ENCODE measurements around the gene BRICD5.

The BRICD5 gene

GRCh38 chr16:2226918-2227317, 16.3 kb upstream of the BRICD5 start:
- no peak for DNase-seq
- intact Hi-C loops (cut with DNase I): no loop called here

DNA sequence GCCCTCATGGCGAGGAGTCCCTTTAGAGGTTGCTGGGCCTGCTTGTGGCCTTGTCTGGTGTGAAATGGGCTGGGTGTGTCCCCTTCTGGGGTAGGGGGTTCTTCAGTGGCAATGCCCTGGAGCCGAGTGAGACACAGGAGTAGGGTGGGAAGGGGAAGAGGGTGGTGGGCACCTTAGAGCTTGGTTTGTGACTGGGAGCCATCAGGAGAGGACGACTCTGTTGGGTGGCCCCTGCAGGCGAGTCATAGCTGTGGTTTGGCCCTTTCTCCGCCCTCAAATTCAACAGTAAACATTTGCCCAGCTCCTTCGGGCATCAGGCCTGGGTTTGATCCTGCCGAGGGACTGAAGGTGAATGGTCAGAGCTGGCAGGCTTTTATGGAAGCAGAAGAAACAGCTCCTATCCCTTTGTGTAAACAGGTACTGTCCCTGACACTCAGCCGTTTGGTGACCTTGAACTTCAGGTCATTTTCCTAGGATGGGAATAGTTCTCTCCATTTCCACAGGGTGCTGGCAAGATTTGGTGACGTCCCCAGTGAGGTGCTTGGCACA, 15.7 kb upstream of the BRICD5 start:
- intact Hi-C loops (cut with DNase I): no loop called here
- no peak for DNase-seq

GRCh38 chr16:2223942-2224486, 13.4 kb upstream of the BRICD5 start:
- intact Hi-C loops (cut with DNase I): no loop called here
- peak in 11 of 42 donors; percentile 20 to 53 (median 41) for DNase-seq

- peak; percentile 97 to 100 (median 99) for DNase-seq
- intact Hi-C loops (cut with DNase I): no loop called here
These were observed 12.7 kb upstream of the BRICD5 start, which contains the start of gene E4F1 for GRCh38 chr16:2223221-2223941. TSS of gene E4F1 (plus strand) at chr16:2223591. CDS start at chr16:2223614, 23 bp downstream.

GRCh38 chr16:2216330-2216729, 5.7 kb upstream of the BRICD5 start:
- no peak for DNase-seq
- intact Hi-C loops (cut with DNase I): no loop called here

GRCh38 chr16:2214719-2214968, 4.0 kb upstream of the BRICD5 start, which contains the start of gene PGP:
TSS of gene PGP (minus strand) at chr16:2214840. CDS start at chr16:2214777, 63 bp downstream.
- no peak for DNase-seq
- intact Hi-C loops (cut with DNase I): no loop called here

DNA sequence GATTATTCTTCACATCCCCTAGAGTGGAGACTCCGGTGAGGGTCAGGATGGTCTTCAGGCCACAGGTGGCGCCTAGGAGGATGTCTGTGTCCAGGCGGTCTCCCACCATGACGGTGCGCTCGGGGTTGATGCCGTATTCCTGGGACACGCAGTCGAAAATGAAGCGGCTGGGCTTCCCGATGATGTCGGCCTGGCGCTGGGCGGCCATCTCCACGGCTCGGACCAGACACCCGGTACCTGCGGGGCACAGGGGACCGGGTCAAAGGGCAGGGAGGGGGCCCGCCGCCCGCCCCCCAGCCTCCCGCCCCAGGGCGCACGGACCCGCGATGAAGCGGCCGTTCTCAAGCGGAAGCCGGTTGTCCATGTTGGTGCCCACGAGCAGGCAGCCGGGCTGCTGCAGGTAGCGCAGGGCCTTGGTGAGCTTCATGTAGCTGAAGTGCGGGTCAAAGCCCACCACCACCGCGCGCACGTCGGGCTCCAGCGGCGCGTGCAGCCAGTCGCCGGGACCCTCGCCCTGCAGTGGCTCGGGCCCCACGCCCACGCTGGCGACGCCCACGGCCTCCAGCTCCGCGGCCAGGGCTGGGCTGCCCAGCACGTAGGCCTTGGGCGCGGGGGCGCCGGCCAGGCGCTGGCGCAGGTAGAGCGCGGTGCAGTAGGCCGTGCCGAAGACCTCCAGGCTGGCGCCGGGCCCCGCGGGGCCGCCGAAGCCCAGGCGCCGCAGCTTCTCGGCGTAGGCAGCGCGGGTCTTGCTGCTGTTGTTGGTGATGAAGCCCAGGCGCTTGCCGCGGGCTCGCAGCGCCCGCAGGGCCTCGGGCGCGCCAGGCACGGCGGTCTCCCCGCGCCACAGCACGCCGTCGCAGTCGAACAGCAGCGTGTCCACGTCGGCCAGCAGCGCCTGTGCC, 3.4 kb upstream of the BRICD5 start:
- intact Hi-C loops (cut with DNase I): no loop called here
- DNase-seq: no peak

DNA sequence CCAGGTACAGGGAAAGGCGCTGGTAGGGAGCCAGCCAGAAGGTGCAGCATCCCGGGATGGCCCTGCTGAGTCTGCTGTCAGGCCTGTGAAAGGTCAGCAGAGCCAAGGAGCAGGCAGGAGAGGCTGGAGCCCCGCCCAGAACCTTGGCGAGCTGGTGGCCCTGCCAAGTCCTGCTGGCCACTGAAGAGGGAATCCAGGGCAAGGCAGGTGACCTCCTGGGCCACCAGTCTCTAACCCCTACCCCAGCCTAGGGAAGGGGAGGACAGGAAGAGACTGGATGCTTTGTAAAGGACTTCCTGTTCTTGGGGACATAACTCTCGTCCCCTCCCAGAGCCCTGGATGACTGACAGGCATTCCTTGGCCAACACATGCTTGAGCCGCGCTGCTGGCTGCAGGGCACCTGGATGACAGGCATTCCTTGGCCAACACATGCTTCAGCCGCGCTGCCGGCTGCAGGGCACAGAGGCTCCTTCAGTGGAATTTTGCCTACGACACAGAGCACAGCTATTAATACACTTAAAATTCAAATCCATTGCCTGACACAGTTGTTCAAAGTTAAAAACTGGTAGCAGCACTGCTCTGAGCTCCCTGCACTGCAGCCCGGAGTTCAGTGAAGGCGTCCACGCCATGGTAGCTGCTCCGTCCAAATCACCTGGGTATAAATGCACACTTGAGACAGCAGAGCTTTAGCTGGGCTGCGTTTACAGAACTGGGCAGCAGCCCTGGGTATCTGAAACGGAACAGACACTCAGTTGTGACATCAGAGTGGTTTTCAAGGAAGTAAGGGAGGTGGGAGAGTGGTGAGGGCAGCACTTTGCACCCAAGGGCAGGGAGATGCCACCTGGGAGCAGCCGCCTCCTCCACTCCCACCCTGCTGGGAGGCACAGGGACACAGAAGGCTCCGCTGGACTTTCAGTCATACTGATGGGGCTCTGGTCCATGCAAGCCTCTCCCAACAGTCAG, 2.0 kb upstream of the BRICD5 start:
- DNase-seq: no peak
- intact Hi-C loops (cut with DNase I): no loop called here

DNA sequence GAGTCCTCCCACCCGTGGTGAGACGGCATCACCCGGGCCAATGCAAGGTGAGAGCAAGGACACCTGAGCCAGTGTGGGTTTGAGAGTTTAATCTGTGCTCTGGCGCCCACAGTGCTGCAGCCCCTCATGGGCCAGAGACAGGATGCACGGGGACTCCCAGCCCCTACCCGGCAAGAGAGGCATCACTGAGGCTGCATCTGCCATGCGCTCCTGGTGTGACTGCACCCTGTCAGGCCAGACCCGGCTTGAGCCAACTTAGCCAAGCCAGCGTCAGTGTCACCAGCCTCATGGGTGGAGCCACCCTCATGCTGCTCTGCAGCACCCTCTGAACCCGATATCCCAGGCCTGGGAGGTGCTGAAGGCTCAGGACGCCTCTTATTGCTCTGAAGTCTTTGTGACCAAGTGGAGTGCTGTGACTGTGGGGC, 1.3 kb upstream of the BRICD5 start:
- intact Hi-C loops (cut with DNase I): no loop called here
- DNase-seq: no peak

DNA sequence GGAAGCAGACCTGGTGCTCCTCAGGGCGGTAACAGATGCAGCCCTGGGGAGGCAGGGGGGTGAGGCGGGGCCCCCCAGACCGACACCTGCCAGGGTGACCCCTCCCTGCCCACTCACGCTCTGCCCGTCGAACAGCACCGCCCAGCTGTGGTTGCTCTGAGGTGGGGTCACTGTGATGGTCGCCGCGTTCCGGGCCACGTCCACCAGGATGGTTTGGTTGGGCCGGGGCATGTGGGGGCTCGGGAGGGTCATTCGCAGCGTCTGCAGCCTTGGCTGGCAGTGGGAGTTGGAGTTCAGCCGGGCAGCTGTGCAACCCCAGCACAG, 692 bp downstream of the BRICD5 start:
- intact Hi-C loops (cut with DNase I): no loop called here
- DNase-seq: no peak

DNA sequence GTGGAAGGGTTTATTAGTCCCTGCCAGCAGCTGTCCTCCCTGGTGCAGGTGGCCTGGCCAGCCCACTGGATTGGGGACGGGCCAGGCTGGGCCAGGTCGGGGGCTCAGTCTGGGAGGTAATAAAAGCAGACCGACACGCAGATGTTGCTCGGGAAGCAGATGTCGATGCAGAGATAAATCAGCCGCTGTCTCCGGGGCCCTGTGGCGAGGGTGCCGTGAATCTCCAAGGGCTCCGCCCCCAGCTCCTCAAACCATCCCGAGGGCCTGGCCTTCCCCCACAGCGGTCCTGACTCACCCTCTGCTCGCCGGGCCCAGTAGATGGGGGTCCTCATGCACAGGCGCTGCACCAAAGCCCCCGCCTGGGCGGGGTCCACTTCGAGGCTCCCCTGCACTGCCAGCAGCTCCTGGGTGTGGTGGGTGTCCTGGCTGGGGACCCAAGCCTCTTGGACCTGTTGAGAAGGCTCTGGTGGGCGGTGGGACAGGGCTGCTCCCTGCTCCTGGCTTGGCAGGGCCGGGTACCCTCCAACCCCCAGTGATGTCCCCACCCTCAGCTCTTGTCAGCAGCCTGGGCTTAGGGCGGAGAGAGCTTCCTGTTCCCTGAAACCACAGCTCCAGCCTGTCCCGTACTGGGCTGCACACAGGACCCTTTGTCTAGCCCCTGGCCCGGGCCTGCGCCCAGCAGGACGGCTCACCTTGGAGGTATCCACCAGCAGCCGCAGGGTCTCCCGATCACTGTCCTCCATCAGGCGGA, 1.2 kb downstream of the BRICD5 start:
- no peak for DNase-seq
- intact Hi-C loops (cut with DNase I): no loop called here

GRCh38 chr16:2208772-2209171, 1.9 kb downstream of the BRICD5 start:
- intact Hi-C loops (cut with DNase I): no loop called here

GRCh38 chr16:2208308-2208707, 2.4 kb downstream of the BRICD5 start:
- intact Hi-C loops (cut with DNase I): no loop called here
- no peak for DNase-seq

More at GRCh38 chr16:2208772-2209171, 1.9 kb downstream of the BRICD5 start:
- no peak for DNase-seq

GRCh38 chr16:2207872-2208271, 2.8 kb downstream of the BRICD5 start:
- no peak for DNase-seq
- intact Hi-C loops (cut with DNase I): no loop called here

- intact Hi-C loops (cut with DNase I): no loop called here
- no peak for DNase-seq
These were observed 3.8 kb downstream of the BRICD5 start for GRCh38 chr16:2206780-2207433.

- intact Hi-C loops (cut with DNase I): no loop called here
- no peak for DNase-seq
These were observed 4.3 kb downstream of the BRICD5 start for GRCh38 chr16:2206420-2206779.

DNA sequence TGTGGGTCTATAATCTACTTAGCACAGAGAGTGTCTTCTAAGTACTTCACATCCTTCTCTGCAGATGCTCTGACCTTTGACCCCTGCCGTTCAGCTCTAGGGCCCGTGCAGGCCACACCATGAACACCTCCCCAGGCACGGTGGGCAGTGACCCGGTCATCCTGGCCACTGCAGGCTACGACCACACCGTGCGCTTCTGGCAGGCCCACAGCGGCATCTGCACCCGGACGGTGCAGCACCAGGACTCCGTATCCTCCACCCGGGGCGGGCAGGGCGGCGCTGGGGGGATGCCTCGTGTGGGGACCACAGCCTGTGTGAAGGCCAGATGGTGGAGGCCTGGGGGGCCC, 4.7 kb downstream of the BRICD5 start:
- DNase-seq: no peak
- intact Hi-C loops (cut with DNase I): no loop called here

Measured in head of caudate nucleus (tissue), 42 donors.